Spleen (tissue), 11 donors: Measurements from ENCODE around the gene NHERF2. TPM values are rescaled to one million over a fixed set of nuclear protein-coding genes. Genes with fewer than 3 reads are reported as not detected.

Experiments
- DNase-seq: peaks from one replicate; pipeline ENCODE4 v3.0.0-alpha.2; 2020
- H3K27ac ChIP-seq, 8 donors: fragments of 200-600 bp; sonication (generic) in 7 of 8; 1 replicate in 4 of 8; 2 replicates in 4 of 8; pipeline versions ENCODE4 v1.5.0 to v1.8.0; 2016 to 2021; ENCODE audit warnings: inconsistent platforms in 4 of 8, mild to moderate bottlenecking in 4 of 8, moderate library complexity in 1 of 8
- H3K27me3 ChIP-seq, 7 donors: fragments of 200-600 bp; sonication (generic) in 6 of 7; replicated peaks in 1 of 7; 1 replicate in 4 of 7; 2 replicates in 3 of 7; pipeline versions ENCODE4 v1.5.0 to v1.8.0; 2016 to 2021; ENCODE audit warnings: inconsistent platforms in 3 of 7, mild to moderate bottlenecking in 1 of 7
- H3K36me3 ChIP-seq, 6 donors: fragments of 200-600 bp; sonication (generic) in 5 of 6; 1 replicate in 4 of 6; 2 replicates in 2 of 6; pipeline versions ENCODE4 v1.5.0 to v1.8.0; 2016 to 2021; ENCODE audit warnings: inconsistent platforms in 2 of 6
- H3K4me1 ChIP-seq, 6 donors: fragments of 200-600 bp; sonication (generic) in 5 of 6; 1 replicate in 3 of 6; 2 replicates in 3 of 6; pipeline versions ENCODE4 v1.5.0 to v1.8.0; 2016 to 2021; ENCODE audit warnings: inconsistent platforms in 3 of 6
- H3K4me3 ChIP-seq, 8 donors: fragments of 200-600 bp; sonication (generic) in 7 of 8; 1 replicate in 4 of 8; 2 replicates in 4 of 8; pipeline versions ENCODE4 v1.5.0 to v1.8.0; 2016 to 2021; ENCODE audit warnings: inconsistent platforms in 4 of 8, mild to moderate bottlenecking in 4 of 8, moderate library complexity in 2 of 8
- H3K9me3 ChIP-seq, 8 donors: fragments of 200-600 bp; sonication (generic) in 7 of 8; 1 replicate in 4 of 8; 2 replicates in 4 of 8; pipeline versions ENCODE4 v1.5.0 to v1.8.0; 2016 to 2021; ENCODE audit warnings: inconsistent platforms in 4 of 8
- CTCF ChIP-seq, 11 experiments: fragments of 200-600 bp in 7 of 11; fragments of 450-650 bp in 4 of 11; sonication (generic) in 4 of 11; IDR thresholded peaks in 8 of 11; conservative IDR thresholded peaks in 3 of 11; 1 replicate in 7 of 11; 2 replicates in 4 of 11; pipeline versions ENCODE4 v1.4.0 to v1.8.0; 2016 to 2021; ENCODE audit warnings: antibody characterized with exemption in 11 of 11, inconsistent platforms in 4 of 11, mild to moderate bottlenecking in 1 of 11
- POLR2A ChIP-seq, 3 donors: fragments of 450-650 bp; IDR thresholded peaks; one replicate each; pipeline ENCODE4 v1.5.1; 2017; ENCODE audit warnings: antibody characterized with exemption in 3 of 3, mild to moderate bottlenecking in 1 of 3
- POLR2AphosphoS5 ChIP-seq, 3 donors: sonication (generic); formaldehyde crosslinking; IDR thresholded peaks; one replicate each; pipeline ENCODE4 v1.5.1; 2017; ENCODE audit warnings: antibody characterized with exemption in 3 of 3
- WGBS, 5 donors: extraction: QIAGEN DNeasy Blood & Tissue Kit in 3 of 5; methylation state at CpG; one replicate each; pipeline versions ENCODE4 v1.1.5 to v1.1.7; 2013 to 2018; 5-methylcytosine and 5-hydroxymethylcytosine counted together
- intact Hi-C: fragments of 100-400 bp; cut with DNase I; formaldehyde crosslinking; loops from one replicate; pipeline ENCODE4 v1.15.0; 2023; ENCODE audit warnings: low total_unique reads
- polyA plus RNA-seq, 3 donors: library from polyadenylated mRNA; stranded (reverse); fragments of 200-250 nt; gene quantifications; one replicate each; pipeline ENCODE4 v1.2.1, GENCODE V29; 2013
- total RNA-seq, 7 donors: library from RNA; depleted of rRNA in 3 of 7; stranded (reverse); fragments of >200 nt in 3 of 7; fragmentation: NEBNext Ultra II Directional in 4 of 7; extraction: Animal tissue kit (Norgen Biotek cat#: 25700) in 4 of 7; gene quantifications; one replicate each; pipeline versions ENCODE4 v1.1.0 to v1.2.1, GENCODE V29; 2016 to 2021
- donor health status: healthy with polysubstance abuse.
- donor health status: DM: no; HTN: no; CAD: no; lungs with moderate emphysema.
- donor health status: DM: no; HTN: no; CAD: no.
- donor health status: Bipolar disorder and iron deficiency.
- donor health status: healthy.
- donor health status: DM: no; HTN: no; CAD: no.
- donor health status: DM: yes; HTN: yes; CAD: no.

The NHERF2 gene
- total and polyA plus RNA-seq, 10 donors, result 62.4 to 218 (median 112) TPM

DNA sequence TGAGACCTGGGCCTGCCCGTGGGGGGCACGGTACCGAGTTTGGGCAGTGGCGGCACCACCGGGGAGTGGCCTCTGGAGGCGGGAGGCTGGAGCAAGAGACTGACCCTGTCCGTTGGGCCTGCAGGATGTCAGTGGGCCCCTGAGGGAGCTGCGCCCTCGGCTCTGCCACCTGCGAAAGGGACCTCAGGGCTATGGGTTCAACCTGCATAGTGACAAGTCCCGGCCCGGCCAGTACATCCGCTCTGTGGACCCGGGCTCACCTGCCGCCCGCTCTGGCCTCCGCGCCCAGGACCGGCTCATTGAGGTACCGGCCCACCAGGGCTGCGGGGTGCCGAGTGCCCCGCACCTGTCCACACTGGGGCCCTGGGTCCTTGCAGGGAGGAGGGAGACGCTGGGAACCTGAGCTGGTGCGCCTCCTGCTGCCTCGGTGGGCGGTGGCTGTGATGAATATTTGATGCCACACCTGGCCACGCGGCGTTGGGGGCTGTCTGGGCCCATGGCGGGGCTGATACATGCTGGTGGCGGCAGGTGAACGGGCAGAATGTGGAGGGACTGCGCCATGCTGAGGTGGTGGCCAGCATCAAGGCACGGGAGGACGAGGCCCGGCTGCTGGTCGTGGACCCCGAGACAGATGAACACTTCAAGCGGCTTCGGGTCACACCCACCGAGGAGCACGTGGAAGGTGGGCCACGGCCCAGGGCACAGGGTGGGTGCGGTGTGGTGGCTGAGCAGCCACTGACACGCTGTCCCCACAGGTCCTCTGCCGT, 9.7 kb downstream of the NHERF2 start:
- no peaks in the 10 kb centered on the region for H3K9me3 ChIP-seq
- TF ChIP-seq CTCF (IDR thresholded peaks at IDR 0.05 in 8 of 11, conservative IDR thresholded peaks at IDR 0.05 in 3 of 11) (no peak), POLR2AphosphoS5 (IDR thresholded peaks at IDR 0.05) (no peak), POLR2A (IDR thresholded peaks at IDR 0.05) (no peak)
- peak overlapping the region; percentile 63 to 85 (median 78) for H3K27ac ChIP-seq
- H3K36me3 ChIP-seq, result peaks cover 0 to 34% (median 4%) of the 10 kb centered on the region in 6 donors
- H3K4me1 ChIP-seq, result peaks cover 30 to 97% (median 79%) of the 10 kb centered on the region in 6 donors
- WGBS, 5 donors, result 84 to 88% (median 87%) methylated on average over 23 to 47 of the region's 47 CpGs
- peaks cover 0 to 13% (median 0%) of the 10 kb centered on the region in 7 donors for H3K27me3 ChIP-seq
- DNase-seq, result no peak
- intact Hi-C loops, result no loop called here
- peak overlapping the region in 4 of 8 donors; percentile 12 to 49 (median 31) for H3K4me3 ChIP-seq

GRCh38 chr16:2037115-2037514, 10.4 kb downstream of the NHERF2 start:
- Histone ChIP-seq H3K4me1 (peaks cover 30 to 97% (median 78%) of the 10 kb centered on the region in 6 donors), H3K4me3 (peak overlapping the region in 2 of 8 donors; percentile 1 to 2)
- intact Hi-C loops, result no loop called here

GRCh38 chr16:2037647-2038381, 11.1 kb downstream of the NHERF2 start:
- intact Hi-C loops, result no loop called here
- DNase-seq, result no peak

More at GRCh38 chr16:2037115-2037514, 10.4 kb downstream of the NHERF2 start:
- H3K9me3 ChIP-seq, result no peaks in the 10 kb centered on the region
- TF ChIP-seq CTCF (IDR thresholded peaks at IDR 0.05 in 8 of 11, conservative IDR thresholded peaks at IDR 0.05 in 3 of 11), result no peak
- TF ChIP-seq POLR2AphosphoS5 (IDR thresholded peaks at IDR 0.05), result no peak
- TF ChIP-seq POLR2A (IDR thresholded peaks at IDR 0.05), result no peak
- peaks cover 0 to 13% (median 0%) of the 10 kb centered on the region in 7 donors for H3K27me3 ChIP-seq
- WGBS, 5 donors, result 82 to 95% (median 84%) methylated on average over 12 to 15 of the region's 15 CpGs
- DNase-seq, result no peak
- H3K27ac ChIP-seq, result peak overlapping the region in 7 of 8 donors; percentile 70 to 85 (median 78)
- peaks cover 0 to 34% (median 4%) of the 10 kb centered on the region in 6 donors for H3K36me3 ChIP-seq

More at GRCh38 chr16:2037647-2038381, 11.1 kb downstream of the NHERF2 start:
- H3K36me3 ChIP-seq, result peaks cover 0 to 34% (median 4%) of the 10 kb centered on the region in 6 donors
- H3K27me3 ChIP-seq, result peaks cover 0 to 10% (median 0%) of the 10 kb centered on the region in 7 donors
- 59 to 78% (median 75%) methylated on average over 27 to 29 of the region's 29 CpGs for WGBS, 5 donors
- peaks cover 33 to 97% (median 76%) of the 10 kb centered on the region in 6 donors for H3K4me1 ChIP-seq
- peak overlapping the region in 7 of 8 donors; percentile 70 to 85 (median 78) for H3K27ac ChIP-seq
- H3K9me3 ChIP-seq, result no peaks in the 10 kb centered on the region
- TF ChIP-seq POLR2A (IDR thresholded peaks at IDR 0.05) (no peak), POLR2AphosphoS5 (IDR thresholded peaks at IDR 0.05) (peak in 1 of 3 donors; percentile 28), CTCF (IDR thresholded peaks at IDR 0.05 in 8 of 11, conservative IDR thresholded peaks at IDR 0.05 in 3 of 11) (no peak)
- H3K4me3 ChIP-seq, result peak overlapping the region in 1 of 8 donors; percentile 2
